SK-N-SH treated with all-trans-retinoic acid at 6 μM for 48 hours (cell line): ENCODE data around the gene SMARCD3.

Experiments
- ATAC-seq: fragments of 200-7000 bp; cut with Tn5 transposase; 3 replicates; pipeline ENCODE4 v1.9.1; 2020; ENCODE audit warnings: mild to moderate bottlenecking, moderate library complexity
- BACH2 ChIP-seq: fragments of 250-450 bp; sonication (Bioruptor Pico); IDR thresholded peaks from 2 replicates; pipeline ENCODE4 v1.9.0; 2021; ENCODE audit warnings: mild to moderate bottlenecking, borderline replicate concordance
- CSDC2 ChIP-seq: fragments of 250-450 bp; sonication (Bioruptor Pico); IDR thresholded peaks from 2 replicates; pipeline ENCODE4 v1.5.0; 2020; ENCODE audit warnings: mild to moderate bottlenecking, moderate library complexity
- ESRRG ChIP-seq: fragments of 250-450 bp; sonication (Bioruptor Pico); IDR thresholded peaks from 2 replicates; pipeline ENCODE4 v1.6.1; 2021; ENCODE audit warnings: mild to moderate bottlenecking
- GLIS3 ChIP-seq: fragments of 250-450 bp; sonication (Bioruptor Pico); IDR thresholded peaks from 2 replicates; pipeline ENCODE4 v1.5.0; 2020; ENCODE audit warnings: mild to moderate bottlenecking, moderate library complexity
- ISL1 ChIP-seq: fragments of 250-450 bp; sonication (Bioruptor Pico); IDR thresholded peaks from 2 replicates; pipeline ENCODE4 v2.1.2; 2022; ENCODE audit warnings: mild to moderate bottlenecking, moderate library complexity
- RARB ChIP-seq: fragments of 250-450 bp; sonication (Bioruptor Pico); IDR thresholded peaks from 2 replicates; pipeline ENCODE4 v1.8.0; 2021; ENCODE audit warnings: mild to moderate bottlenecking, moderate library complexity
- SNAI2 ChIP-seq: fragments of 250-450 bp; sonication (Bioruptor Pico); IDR thresholded peaks from 2 replicates; pipeline ENCODE4 v1.5.0; 2020; ENCODE audit warnings: mild to moderate bottlenecking, moderate library complexity
- TOX ChIP-seq: fragments of 250-450 bp; sonication (Bioruptor Pico); IDR thresholded peaks from 2 replicates; pipeline ENCODE4 v1.8.0; 2021; ENCODE audit warnings: mild to moderate bottlenecking, moderate library complexity, borderline replicate concordance
- ZC3H10 ChIP-seq: fragments of 250-450 bp; sonication (Bioruptor Pico); IDR thresholded peaks from 2 replicates; pipeline ENCODE4 v1.5.1; 2021; ENCODE audit warnings: mild to moderate bottlenecking, moderate library complexity
- ZFP3 ChIP-seq: fragments of 250-450 bp; sonication (Bioruptor Pico); IDR thresholded peaks from 2 replicates; pipeline ENCODE4 v1.5.0; 2020; ENCODE audit warnings: mild to moderate bottlenecking, moderate library complexity
- ZFP30 ChIP-seq: fragments of 450-650 bp; formaldehyde crosslinking; IDR thresholded peaks from 2 replicates; pipeline ENCODE4 v1.5.0; 2022; ENCODE audit warnings: mild to moderate bottlenecking, moderate library complexity
- ZNF70 ChIP-seq: fragments of 450-650 bp; formaldehyde crosslinking; IDR thresholded peaks from 2 replicates; pipeline ENCODE4 v1.5.0; 2020; ENCODE audit warnings: mild to moderate bottlenecking, moderate library complexity
- ZNF8 ChIP-seq: fragments of 450-650 bp; formaldehyde crosslinking; IDR thresholded peaks from 2 replicates; pipeline ENCODE4 v1.5.0; 2020; ENCODE audit warnings: mild to moderate bottlenecking, moderate library complexity
- TF ChIP-seq, protein P1 (sequence below): fragments of 250-450 bp; sonication (Bioruptor Pico); IDR thresholded peaks from 2 replicates; pipeline ENCODE4 v1.5.1; 2021; ENCODE audit warnings: mild to moderate bottlenecking, moderate library complexity
- TF ChIP-seq, protein P2 (sequence below): fragments of 250-450 bp; sonication (Bioruptor Pico); IDR thresholded peaks from 2 replicates; pipeline ENCODE4 v1.5.1; 2020; ENCODE audit warnings: low read depth, mild to moderate bottlenecking, moderate library complexity
- TF ChIP-seq, protein P3 (sequence below): fragments of 250-450 bp; sonication (Bioruptor Pico); IDR thresholded peaks from 2 replicates; pipeline ENCODE4 v1.8.0; 2021; ENCODE audit warnings: low read depth, mild to moderate bottlenecking, moderate library complexity, borderline replicate concordance
- TF ChIP-seq, protein P4 (sequence below): fragments of 250-450 bp; sonication (Bioruptor Pico); IDR thresholded peaks from 2 replicates; pipeline ENCODE4 v1.8.0; 2020; ENCODE audit warnings: mild to moderate bottlenecking, moderate library complexity, borderline replicate concordance
- TF ChIP-seq, protein P5 (sequence below): fragments of 250-450 bp; sonication (Bioruptor Pico); IDR thresholded peaks from 2 replicates; pipeline ENCODE4 v1.5.0; 2020; ENCODE audit warnings: mild to moderate bottlenecking, moderate library complexity

SMARCD3 gene

DNA sequence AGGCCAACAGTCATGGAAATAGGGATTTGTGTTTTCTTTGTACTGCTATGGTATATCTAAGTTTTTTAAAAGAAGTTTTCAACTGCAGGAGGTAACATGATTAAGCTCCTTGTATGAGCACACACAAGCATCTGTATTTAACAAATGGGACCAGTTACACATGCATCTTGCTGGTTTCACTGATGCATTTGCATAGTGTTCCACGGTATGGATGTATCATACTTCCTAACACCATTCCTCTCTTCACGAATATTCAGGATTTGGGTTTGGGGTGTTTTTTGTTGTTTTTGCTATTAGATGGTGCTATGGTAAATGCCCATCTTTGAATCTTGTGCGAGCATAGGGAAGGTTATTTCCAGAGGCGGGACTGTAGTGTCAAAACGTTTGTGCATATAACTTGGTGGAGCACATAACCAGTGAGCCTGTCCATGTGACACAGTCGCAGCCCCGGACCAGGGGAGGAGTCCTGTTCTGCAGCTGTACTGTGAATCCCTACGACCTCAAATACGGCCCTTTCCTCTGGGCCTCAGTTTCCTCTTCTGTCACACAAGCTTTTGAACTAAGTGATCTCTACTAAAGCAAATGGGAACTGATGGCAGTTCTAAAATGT, 40.1 kb downstream of the SMARCD3 start (continued):
- TF ChIP-seq, protein P1, sequence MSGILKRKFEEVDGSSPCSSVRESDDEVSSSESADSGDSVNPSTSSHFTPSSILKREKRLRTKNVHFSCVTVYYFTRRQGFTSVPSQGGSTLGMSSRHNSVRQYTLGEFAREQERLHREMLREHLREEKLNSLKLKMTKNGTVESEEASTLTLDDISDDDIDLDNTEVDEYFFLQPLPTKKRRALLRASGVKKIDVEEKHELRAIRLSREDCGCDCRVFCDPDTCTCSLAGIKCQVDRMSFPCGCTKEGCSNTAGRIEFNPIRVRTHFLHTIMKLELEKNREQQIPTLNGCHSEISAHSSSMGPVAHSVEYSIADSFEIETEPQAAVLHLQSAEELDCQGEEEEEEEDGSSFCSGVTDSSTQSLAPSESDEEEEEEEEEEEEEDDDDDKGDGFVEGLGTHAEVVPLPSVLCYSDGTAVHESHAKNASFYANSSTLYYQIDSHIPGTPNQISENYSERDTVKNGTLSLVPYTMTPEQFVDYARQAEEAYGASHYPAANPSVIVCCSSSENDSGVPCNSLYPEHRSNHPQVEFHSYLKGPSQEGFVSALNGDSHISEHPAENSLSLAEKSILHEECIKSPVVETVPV (CRISPR knock-in tag), result no peak
- TF ChIP-seq ZNF70 (CRISPR knock-in tag), result no peak
- TF ChIP-seq, protein P2, sequence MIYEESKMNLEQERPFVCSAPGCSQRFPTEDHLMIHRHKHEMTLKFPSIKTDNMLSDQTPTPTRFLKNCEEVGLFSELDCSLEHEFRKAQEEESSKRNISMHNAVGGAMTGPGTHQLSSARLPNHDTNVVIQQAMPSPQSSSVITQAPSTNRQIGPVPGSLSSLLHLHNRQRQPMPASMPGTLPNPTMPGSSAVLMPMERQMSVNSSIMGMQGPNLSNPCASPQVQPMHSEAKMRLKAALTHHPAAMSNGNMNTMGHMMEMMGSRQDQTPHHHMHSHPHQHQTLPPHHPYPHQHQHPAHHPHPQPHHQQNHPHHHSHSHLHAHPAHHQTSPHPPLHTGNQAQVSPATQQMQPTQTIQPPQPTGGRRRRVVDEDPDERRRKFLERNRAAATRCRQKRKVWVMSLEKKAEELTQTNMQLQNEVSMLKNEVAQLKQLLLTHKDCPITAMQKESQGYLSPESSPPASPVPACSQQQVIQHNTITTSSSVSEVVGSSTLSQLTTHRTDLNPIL, result no peak
- TF ChIP-seq SNAI2, result no peak
- TF ChIP-seq ISL1, result no peak
- no peak for TF ChIP-seq RARB (CRISPR knock-in tag)
- no peak for TF ChIP-seq GLIS3
- no peak for TF ChIP-seq ZC3H10 (CRISPR knock-in tag)
- no peak for TF ChIP-seq CSDC2 (CRISPR knock-in tag)

DNA sequence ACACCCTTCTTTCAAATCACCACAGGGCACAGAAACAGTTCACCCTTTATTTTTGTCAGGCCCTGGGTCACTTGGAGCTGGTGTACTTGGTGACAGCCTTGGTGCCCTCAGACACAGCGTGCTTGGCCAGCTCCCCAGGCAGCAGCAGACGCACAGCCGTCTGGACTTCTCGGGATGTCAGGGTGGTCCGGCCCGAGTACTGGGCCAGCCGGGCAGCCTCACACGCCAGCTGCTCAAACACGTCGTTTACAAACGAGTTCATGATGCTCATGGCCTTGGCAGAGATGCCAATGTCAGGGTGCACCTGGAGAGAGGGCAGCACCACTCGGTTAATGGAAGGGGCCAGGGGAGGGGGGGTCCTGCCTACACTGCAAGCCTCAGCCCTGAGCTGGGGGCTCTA, 40.7 kb downstream of the SMARCD3 start:
- no peak for ATAC-seq
- TF ChIP-seq, protein P2, result no peak
- TF ChIP-seq ISL1, result no peak
- no peak for TF ChIP-seq GLIS3
- no peak for TF ChIP-seq ZNF8 (CRISPR knock-in tag)
- TF ChIP-seq, protein P3, sequence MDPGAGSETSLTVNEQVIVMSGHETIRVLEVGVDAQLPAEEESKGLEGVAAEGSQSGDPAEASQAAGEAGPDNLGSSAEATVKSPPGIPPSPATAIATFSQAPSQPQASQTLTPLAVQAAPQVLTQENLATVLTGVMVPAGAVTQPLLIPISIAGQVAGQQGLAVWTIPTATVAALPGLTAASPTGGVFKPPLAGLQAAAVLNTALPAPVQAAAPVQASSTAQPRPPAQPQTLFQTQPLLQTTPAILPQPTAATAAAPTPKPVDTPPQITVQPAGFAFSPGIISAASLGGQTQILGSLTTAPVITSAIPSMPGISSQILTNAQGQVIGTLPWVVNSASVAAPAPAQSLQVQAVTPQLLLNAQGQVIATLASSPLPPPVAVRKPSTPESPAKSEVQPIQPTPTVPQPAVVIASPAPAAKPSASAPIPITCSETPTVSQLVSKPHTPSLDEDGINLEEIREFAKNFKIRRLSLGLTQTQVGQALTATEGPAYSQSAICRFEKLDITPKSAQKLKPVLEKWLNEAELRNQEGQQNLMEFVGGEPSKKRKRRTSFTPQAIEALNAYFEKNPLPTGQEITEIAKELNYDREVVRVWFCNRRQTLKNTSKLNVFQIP (CRISPR knock-in tag), result no peak
- TF ChIP-seq BACH2 (CRISPR knock-in tag), result no peak
- TF ChIP-seq, protein P1 (CRISPR knock-in tag), result no peak
- TF ChIP-seq, protein P4, sequence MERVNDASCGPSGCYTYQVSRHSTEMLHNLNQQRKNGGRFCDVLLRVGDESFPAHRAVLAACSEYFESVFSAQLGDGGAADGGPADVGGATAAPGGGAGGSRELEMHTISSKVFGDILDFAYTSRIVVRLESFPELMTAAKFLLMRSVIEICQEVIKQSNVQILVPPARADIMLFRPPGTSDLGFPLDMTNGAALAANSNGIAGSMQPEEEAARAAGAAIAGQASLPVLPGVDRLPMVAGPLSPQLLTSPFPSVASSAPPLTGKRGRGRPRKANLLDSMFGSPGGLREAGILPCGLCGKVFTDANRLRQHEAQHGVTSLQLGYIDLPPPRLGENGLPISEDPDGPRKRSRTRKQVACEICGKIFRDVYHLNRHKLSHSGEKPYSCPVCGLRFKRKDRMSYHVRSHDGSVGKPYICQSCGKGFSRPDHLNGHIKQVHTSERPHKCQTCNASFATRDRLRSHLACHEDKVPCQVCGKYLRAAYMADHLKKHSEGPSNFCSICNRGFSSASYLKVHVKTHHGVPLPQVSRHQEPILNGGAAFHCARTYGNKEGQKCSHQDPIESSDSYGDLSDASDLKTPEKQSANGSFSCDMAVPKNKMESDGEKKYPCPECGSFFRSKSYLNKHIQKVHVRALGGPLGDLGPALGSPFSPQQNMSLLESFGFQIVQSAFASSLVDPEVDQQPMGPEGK, result no peak
- TF ChIP-seq CSDC2 (CRISPR knock-in tag), result no peak
- no peak for TF ChIP-seq ZFP3 (CRISPR knock-in tag)
- TF ChIP-seq ESRRG, result no peak

DNA sequence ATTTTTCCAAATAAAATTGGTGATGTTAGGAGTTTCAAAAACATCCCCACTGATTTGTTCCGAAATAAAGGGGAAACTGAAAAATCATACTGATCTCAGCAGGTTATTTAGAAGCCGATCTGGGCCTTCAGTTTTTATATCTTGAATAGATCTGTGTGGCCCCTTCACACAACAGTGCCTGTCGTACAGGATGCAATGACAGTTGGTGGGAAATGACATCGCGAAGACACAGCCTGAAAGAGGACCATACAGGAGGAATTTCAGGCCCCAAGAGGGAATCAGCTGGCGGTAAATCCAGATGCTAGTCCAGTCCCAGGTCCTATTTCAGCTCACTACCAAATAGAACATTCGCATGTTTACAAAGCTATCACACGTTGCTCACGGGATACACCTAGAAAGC, 41.2 kb downstream of the SMARCD3 start:
- no peak for TF ChIP-seq RARB (CRISPR knock-in tag)
- TF ChIP-seq ZFP3 (CRISPR knock-in tag), result no peak
- no peak for TF ChIP-seq ZNF70 (CRISPR knock-in tag)
- TF ChIP-seq BACH2 (CRISPR knock-in tag), result no peak
- no peak for TF ChIP-seq TOX (CRISPR knock-in tag)
- no peak for TF ChIP-seq ZFP30
- TF ChIP-seq SNAI2, result no peak
- TF ChIP-seq, protein P2, result no peak
- TF ChIP-seq, protein P5, sequence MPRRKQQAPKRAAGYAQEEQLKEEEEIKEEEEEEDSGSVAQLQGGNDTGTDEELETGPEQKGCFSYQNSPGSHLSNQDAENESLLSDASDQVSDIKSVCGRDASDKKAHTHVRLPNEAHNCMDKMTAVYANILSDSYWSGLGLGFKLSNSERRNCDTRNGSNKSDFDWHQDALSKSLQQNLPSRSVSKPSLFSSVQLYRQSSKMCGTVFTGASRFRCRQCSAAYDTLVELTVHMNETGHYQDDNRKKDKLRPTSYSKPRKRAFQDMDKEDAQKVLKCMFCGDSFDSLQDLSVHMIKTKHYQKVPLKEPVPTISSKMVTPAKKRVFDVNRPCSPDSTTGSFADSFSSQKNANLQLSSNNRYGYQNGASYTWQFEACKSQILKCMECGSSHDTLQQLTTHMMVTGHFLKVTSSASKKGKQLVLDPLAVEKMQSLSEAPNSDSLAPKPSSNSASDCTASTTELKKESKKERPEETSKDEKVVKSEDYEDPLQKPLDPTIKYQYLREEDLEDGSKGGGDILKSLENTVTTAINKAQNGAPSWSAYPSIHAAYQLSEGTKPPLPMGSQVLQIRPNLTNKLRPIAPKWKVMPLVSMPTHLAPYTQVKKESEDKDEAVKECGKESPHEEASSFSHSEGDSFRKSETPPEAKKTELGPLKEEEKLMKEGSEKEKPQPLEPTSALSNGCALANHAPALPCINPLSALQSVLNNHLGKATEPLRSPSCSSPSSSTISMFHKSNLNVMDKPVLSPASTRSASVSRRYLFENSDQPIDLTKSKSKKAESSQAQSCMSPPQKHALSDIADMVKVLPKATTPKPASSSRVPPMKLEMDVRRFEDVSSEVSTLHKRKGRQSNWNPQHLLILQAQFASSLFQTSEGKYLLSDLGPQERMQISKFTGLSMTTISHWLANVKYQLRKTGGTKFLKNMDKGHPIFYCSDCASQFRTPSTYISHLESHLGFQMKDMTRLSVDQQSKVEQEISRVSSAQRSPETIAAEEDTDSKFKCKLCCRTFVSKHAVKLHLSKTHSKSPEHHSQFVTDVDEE (CRISPR knock-in tag), result no peak
- no peak for TF ChIP-seq ESRRG
- no peak for TF ChIP-seq GLIS3

More for the DNA sequence above, 41.2 kb downstream of the SMARCD3 start:
- no peak for ATAC-seq
